ENCODE measurements around the gene S100Z.

GRCh38 chr5:76836181-76836580, 13.6 kb upstream of the S100Z start:
- no peak for TF ChIP-seq CTCF (IDR thresholded peaks at IDR 0.05; ENCODE audit: insufficient read depth, low read length, poor library complexity, severe bottlenecking)
- TF ChIP-seq EZH2phosphoT487 (conservative IDR thresholded peaks at IDR 0.05; ENCODE audit: low read length): no peak

Data from SU-DHL-6 (cell line).